Activated T-cell treated with anti-CD3 and anti-CD28 coated beads for 24 hours (primary cell): ENCODE measurements around the gene NAPA.

Experiments
- DNase-seq: peaks from one replicate; pipeline ENCODE4 v3.0.0-alpha.2; 2020; ENCODE audit warnings: low read depth

NAPA gene

DNA sequence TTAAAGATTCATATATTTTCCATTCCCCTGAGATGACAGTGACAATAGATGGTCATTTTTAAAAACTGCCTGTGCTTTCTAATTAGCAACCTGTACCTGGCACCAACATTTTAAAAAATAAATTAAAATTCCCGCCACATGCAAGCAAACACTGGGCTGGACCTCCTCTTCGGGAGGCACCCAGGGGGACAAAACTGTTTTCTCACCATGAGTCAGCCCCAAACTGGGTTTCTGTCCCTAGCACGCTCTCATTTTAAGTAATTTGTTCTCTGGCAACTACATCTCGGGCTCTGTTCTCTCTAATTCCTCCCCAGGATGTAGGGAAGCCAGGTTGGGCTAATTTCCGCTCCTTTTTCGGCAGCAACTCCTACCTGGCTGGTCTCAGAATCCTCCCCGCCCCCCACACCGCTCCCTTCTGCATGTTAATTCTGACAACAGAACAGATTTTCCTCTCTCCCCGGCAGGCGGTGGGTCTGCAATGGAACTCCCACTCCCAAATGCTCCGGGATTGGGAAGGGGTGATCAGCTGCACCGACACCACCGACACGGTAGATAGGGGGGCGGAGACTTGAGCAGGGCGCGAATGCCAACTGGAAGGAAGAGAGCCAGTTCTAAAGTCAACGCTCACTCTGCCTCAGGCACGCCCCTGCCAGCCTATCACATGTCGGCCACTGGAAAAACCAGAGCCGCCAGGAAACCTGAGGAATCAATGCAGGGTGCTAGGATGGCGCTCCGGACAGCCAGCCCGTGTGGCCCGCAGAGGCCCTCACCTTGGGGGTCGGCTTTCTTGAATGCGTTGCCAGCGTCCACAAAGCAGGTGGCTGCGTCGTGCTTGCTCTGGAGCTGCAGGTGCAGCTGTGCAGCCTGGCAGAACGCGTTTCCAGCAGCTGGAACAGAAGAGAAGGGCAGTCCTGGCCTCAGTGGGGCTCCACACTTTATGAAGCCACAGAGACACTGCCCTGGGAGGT lies 14.7 kb downstream of the NAPA start:
- DNase-seq: no peak

DNA sequence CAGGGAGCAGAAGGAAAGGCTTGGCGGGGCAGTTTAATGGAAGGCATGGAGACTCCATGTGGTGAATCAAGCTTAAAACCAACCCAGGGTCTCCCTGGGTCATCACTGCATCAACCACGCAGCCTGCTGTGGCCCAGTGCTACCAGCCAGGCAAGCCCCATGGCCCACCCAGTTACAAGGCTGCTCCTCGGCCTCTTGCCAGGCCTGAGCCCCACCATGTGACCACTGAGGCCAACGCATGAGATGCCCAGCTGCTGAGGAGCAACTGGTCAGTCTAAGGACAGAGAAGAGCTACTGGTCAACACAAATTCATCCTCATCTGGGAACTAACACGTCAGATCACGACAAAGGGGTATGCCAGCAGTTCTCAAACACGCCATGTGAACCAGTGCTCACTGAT lies 15.5 kb downstream of the NAPA start:
- no peak for DNase-seq

DNA sequence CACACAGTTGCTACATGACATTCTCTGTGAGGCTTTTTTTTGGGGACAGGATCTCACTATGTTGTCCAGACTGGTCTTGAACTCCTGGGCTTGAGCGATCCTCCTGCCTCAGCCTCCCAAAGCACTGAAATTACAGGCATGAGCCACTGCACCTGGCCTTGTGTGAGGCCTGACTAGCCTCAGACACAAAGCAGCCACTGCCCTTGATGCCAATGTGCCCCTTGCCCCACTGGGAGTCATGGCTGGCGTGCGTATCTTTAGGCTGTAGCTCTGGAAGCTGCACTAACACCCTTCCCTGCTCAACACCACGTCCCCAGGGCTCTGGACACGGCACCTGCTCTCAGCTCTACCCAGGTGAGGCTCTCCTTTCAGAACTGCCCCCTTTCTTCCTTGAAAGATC lies 16.3 kb downstream of the NAPA start:
- DNase-seq: no peak

DNA sequence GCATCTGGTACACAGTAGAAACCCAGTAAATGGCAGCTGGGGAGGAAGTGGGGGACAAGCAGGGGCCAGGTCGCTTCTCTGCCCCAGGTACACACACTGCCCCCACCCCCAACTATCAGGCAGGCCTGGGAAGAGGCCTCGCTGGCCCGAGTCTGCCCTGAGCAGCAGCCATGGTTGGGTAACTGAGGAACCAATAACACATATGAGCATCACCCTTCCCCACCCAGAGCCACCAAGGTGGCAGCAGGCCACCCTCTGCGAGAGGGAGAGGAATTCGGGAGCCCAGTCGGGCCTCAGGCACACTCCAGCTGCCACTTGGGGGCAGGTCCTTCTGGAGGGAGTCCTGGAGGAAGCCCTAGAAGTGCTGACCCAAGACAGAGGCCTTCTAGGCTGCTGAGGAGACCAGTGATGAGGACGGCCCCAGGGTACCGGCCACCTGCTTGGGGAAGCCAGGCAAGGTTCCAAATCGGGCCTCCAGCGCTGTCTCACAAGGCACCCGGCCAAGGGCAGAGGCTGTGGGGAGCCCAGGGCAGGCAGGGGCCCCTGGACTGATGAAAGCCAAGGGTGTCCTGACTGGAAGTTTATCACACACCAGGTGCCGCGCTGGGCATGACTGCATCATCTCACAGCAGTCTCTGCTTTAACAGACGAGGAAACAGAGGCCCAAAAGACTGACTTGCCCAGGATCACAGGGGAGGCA lies 16.9 kb downstream of the NAPA start:
- no peak for DNase-seq

DNA sequence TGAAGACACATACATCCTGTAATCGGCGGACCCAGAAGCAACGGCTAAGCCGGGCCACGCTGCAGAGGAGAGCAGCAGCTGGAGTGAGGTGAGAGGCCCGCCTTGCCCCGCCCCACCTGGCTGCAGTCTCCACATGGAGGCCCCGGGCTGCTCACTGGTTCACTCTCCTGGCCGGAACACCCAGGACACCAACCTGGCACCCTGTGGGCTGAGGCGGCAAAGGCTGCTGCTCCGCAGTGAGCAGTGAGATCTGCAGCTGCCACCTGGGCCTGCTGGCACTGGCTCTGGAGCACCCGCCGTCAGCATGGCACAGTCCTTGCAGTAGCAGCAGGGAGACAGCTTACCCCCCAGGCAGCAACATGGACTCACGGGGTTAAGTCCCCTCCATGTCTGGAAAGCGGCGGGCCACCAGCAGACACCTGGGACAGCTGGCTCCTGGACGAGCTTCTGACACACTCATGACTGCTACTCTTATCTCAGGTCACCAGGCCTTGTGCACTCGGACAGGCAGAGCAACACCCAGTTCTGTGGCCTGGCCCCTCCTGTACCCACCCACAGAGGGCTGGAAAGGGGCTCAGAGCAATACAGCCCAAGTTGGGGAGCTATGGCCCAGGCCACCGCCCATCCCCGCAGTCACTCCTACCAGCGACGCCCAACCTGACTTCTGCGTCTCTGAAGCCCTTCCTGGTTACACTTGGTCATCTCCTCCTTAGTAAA lies 17.7 kb downstream of the NAPA start:
- DNase-seq: no peak

DNA sequence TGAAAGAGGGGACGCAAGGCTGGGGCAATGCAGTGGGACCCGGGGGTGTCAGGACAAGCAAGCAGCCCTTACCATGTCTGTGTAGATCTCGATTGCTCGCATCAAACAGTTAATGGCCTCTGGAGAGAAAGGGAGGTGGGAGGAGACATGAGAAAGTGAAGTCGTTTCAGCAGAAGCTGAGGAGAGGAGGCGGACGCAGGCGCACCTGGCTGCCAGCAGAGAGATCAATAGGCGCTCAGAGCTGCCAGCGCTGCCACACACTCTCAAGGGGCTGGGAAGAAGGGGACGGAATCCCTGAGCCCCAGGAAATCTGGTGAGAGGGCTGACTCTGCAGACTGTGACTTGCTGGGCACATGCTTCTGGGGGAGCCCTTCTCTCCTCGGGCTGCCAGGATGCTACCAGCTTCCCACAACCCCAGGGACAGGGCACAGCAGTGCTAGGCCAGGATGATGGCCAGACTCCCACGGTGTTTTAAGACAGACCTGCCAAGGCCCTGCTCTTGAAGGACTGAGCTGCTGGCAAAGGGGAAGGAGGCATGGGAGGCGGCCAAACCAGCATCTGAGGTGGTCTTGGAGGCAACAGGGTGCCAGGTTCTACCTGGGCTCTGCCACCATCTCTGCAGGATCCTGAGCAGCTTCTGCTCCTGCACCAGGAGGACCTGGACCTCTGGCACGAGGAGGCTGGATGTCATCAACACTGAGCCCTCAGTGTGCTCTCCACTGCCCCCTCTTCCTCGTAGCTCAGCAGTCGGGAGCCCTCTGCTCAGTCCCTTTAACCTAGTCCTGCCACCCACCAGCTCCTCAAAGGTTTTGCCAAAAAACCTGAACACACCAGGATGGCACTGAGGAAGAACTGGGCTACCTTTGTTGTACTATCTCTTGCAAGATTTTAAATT lies 19.1 kb downstream of the NAPA start:
- DNase-seq: no peak

DNA sequence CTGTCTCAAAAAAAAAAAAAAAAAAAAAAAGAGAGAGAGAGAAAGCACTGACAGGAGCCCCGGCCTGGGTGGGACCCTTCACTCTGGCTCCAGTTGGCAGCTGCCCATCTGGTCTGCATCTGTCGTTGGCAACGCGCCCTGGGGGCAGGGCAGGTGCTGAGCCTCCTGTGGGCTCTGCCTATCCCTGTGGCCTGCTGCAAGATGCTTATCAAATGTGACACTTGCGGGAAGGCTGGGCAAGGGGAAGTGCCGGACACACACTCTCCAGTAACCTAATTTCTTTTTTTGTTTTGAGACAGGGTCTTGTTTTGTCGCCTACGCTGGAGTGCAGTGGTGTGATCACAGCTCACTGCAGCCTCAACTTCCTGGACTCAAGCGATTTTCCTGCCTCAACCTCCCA lies 20.1 kb downstream of the NAPA start:
- no peak for DNase-seq

DNA sequence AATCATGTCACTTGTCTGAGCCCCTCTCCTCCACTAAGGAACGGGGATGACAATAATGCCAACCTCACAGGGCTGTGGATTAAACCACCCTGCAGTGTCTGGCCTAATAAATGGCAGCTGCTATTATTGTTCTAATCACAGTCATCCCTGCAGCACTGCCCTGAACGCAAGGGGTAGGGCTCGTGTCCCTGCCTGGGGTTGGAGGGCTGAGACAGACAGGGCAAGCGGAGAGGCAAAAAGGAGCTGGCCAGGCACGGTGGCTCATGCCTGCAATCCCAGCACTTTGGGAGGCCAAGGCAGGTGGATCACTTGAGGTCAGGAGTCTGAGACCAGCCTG lies 20.7 kb downstream of the NAPA start:
- DNase-seq: no peak

DNA sequence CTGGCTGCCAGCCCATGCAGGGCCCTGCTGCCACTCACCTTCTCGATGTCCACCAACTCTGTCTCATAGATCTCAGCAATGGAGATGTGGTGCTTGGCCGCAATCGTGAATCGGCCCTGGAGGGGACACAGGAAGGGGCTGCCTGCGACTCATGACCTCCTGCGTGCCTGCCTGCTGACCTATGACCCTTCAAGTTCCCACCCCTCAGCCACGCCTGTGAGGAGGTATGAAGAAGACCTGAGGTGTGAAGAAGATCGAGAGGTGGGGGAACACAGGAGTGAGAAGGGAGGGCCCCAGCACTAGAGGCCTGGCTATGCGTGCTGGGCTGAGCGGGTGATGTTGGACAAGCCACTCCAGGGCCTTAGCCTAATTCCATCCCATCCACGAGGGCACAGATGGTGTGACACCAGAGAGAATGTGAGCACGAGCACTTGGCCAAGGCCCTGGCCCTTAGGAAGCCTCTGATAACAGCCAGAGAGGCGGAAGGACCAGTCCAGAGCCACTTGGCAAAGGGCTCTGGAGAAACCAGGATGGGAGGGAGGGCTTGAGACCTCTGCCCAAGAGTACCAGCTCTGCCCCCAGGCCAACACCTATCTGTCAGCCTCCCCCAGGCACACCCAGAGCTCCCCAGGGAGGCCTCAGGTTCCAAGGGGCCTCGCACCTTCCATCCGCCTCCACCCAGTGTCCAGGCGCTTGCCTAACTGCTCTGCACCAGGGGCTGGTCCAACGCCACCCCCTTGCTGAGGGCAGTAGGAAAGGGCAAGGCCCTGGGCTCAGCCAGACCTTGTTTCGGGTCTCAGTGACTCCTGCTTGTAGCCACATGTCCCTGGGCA lies 21.3 kb downstream of the NAPA start:
- DNase-seq: no peak

DNA sequence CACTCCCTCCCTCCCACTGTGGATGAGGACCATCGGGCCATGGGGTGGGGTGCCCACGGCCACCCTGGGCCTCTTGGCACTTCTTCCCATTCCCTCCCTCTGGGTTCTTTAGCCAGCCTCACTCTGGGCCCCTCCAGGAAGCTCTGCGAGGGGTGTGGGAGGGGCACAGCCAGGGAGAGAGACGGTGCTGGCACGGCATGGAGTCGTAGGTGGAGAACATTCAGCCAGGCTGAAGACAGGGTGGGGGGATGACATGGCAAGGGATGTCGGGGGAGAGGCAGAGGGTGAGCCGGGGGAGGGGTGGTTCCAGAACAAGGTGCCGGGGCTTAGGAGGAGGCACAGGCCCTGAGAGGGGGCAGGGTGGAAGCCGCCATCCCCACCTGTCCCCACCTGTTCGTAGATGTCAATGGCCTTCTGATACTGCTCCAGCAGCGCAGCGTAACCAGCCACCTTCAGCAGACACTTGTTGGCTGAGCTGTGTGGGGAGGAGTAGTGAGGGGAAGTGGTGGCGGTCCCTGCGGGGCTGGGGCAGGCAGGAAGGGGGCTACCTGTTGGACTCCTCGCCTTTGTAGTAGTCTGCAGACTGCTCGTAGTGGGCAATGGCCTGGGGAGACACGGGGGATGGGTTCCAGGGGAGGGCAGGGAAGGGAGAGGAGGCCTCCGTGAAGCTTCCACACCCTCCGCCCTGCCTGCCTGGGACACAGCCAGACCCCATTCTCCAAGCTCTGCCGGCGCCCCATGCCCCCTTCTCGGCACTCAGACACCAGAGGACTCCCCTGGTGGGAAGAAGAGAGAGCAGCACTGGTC lies 22.1 kb downstream of the NAPA start:
- DNase-seq: no peak

DNA sequence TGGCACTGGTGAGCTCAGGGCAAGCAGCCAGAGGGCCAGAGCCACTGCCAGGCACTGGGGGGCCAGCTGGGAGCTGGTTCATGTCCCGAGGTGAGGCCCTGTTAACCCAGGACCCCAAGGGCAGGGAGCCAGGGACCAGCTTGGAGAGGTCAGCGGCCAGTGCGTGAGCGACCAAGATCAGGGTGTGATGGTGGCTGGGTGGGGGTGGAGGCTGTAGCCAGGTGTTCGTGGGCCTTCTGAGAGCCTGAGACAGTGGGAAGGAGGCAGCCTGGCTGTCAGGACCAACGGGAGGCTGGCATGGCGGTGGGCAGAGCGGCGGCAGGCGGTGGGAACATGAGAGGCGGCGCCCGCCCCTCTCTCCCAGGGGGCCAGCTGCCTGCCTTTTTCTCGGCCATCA lies 22.7 kb downstream of the NAPA start:
- DNase-seq: no peak

DNA sequence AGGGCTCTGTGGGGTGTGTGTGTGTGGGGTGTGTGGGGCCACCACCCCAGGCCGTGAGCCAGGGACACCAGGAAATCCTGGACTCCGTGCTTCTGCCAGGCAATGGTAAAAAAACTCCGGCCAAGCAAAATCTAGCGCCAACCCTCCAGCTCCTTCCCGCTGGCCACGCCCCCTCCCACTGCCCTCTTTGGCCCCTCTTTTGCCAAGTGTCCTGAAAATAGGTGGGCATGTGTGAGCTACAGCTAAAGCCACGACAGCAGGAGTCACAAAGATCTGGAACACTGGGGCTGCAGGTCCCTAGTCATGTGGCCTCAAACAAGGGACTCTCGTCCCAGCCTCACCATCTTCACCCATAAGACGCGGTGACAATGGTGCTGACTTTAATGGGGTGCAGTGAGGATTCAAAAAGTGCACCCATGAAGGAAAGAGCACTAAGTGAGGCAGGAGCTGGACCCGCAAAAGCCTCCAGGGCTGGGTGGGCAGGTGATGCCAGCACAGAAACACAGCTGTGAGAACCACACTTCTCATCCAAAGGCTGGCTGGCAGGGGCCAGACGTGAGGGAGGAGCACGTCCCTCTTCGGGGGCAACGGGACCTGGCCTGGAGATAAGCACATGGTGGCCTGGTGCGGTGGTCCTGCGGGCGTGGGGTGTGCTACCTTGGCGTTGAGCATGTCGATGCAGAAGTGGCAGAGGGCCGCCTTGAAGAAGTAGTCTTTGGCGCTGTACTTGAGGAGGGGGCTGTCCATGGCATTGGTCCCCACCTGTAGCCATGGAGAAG lies 23.3 kb downstream of the NAPA start:
- DNase-seq: no peak

DNA sequence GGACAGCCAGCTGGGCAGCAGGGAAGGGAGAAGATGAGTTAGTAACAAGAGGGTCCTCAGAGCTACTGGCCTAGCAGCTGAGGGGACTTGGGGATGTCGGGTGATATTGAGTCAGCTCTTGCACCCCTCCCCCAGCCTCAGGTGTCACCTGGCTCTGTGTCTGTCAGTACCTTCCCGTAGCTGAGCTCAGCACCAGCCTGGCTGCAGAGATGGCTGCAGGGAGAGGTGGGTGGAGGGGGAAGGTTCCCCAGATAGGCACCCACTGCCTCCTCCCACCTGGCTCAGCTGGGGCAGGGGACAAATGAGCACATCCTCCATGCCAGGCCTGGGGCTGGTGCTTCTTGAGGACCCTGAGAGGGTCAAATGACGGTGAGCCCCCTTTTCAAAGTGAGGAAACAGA lies 24.0 kb downstream of the NAPA start:
- DNase-seq: no peak

DNA sequence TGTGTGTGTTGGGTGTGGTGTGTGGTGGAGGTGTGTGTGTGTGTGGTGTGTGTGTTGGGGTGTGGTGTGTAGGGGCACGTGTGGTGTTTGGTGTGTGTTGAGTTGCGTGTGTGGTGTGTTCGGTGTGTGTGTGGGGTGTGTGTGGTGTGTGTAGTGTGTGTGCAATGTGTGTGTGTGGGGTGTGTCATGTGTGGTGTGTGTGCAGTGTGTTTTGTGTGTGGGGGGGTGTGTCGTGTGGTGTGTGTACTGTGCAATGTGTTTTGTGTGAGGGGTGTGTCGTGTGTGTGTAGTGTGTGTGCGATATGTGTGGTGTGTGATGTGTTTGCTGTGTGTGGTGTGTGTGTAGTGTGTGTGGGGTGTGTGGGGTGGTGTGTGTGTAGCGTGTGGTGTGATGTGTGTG lies 24.8 kb downstream of the NAPA start:
- DNase-seq: no peak

DNA sequence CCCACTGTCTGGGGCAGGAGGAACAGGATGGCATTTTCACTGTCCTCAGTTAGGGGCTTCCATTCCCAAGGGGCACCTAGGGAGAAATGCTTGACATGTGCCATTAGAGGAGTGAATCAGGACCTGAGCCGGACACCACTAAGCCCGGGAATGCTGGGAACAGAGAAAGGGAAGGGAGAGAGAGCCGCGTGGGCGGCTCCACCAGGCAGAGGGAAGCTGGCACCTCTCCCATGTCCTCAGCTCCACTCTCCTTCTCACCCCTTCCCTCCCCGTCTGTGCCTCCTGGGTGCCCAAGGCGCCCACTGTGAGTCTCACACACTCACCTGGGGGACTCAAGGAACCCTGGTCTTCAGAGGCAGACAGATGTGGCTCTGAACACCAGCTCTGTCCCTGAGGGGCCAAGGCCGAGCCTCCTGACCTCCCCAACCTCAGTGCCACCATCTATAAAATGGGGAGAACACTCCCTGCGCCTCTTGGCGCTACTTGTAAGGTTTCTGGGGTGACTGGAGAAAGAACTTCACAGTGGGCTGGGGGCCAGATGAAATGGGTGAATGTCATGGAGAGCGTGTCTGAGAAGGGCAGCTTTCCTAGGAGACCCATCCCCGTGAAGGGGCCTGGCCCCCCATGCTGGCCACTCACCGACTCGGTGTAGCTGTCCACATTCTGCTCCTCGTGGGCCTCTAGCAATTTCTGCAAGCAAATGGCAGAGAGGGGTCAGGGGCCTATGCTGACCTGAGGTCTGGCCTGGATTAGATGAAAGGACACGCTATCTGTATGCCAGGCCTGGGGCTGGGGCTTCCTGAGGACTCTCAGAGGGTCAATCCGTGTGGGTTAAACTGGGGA lies 25.6 kb downstream of the NAPA start:
- no peak for DNase-seq

DNA sequence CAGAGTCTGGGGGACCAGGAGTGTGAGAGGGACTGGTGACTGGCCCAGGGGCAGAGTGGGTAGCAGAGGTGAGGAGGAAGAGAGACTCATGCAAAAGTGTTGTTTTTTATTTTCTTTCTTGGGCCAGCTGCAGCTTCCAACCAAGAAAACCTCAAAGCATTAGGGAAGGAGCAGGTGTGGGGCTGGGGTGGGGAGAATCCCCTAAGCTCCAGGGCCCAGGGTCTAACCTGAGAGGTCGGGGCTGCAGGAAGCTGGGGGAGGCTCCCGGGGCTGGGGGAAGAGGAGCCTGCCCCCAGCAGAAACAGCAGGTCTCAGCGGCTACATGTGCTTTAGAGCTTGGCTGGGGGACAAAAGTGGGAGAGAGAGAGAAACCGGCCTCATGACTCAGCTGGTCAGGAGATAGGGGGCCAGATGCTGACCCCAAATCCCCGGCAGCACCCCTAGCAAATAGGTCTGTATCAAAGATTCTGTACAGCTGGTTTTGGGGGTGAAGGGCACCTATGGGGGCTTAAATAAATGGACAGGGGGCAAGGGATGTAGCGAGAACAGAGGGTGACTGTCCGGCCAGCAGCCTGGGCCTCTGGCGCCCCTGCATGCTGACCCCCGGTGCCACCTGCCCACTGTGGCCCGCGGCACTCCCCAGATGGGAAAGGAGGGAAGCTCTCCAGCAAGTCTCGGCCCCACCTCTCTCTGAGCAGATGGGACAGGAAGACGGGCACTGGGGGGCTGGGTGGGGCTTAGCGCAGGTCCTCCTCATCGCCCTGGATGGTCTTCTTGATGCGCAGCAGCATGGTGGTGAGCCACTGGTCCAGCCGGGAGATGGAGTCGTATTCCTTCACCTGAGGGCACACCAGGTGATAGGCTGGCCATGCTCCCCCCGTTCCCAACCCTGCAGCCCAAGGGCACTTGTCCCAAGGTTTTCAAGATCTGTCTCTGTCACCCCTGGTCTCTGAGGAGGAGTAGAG lies 27.0 kb downstream of the NAPA start:
- no peak for DNase-seq

DNA sequence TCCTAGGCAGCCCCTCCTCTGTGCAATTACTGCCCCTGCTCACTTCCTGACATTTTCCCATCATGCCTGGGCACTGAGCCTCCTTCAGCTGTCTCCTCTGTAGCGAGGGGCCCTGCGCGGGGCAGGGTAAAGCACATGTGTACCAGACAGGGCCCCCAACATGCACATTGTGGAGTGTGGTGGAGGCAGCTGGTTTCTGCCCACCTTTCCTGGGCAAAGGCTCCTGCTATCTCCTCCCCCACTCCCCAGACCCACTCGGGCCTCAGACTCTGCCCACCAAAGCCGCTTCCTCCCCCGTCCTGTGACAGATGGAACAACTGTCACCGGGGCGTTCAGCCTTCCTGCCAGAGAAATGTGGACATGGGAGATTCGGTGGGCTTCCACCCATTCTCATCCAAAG lies 28.0 kb downstream of the NAPA start:
- no peak for DNase-seq
